Trophoblast cell (in vitro differentiated cells and primary cell): ENCODE results near the gene SPAG16.

Experiments
- DNase-seq, 2 donors: peaks; one replicate each; pipeline ENCODE4 v3.0.0-alpha.2; 2016
- H2AFZ ChIP-seq: 2 replicates; pipeline ENCODE4 v1.6.1; 2013; ENCODE audit warnings: low read length, moderate library complexity, mild to moderate bottlenecking; ENCODE audit not compliant: insufficient read depth, poor library complexity
- H2AK5ac ChIP-seq: 2 replicates; pipeline ENCODE4 v1.6.1; 2013; ENCODE audit warnings: mild to moderate bottlenecking, low read length
- H2BK120ac ChIP-seq: 2 replicates; pipeline ENCODE4 v1.6.1; 2013; ENCODE audit warnings: low read length, mild to moderate bottlenecking, moderate library complexity; ENCODE audit not compliant: insufficient read depth, poor library complexity
- H2BK12ac ChIP-seq: 2 replicates; pipeline ENCODE4 v1.6.1; 2013; ENCODE audit warnings: mild to moderate bottlenecking, low read length, moderate library complexity
- H2BK5ac ChIP-seq: 2 replicates; pipeline ENCODE4 v1.6.1; 2013; ENCODE audit warnings: low read length, low read depth, moderate library complexity, mild to moderate bottlenecking; ENCODE audit not compliant: poor library complexity
- H3K14ac ChIP-seq: 2 replicates; pipeline ENCODE4 v1.6.1; 2013; ENCODE audit warnings: mild to moderate bottlenecking, low read length
- H3K18ac ChIP-seq: 2 replicates; pipeline ENCODE4 v1.6.1; 2013; ENCODE audit warnings: mild to moderate bottlenecking, low read length
- H3K23ac ChIP-seq: 2 replicates; pipeline ENCODE4 v1.6.1; 2013; ENCODE audit warnings: low read length
- H3K27ac ChIP-seq: 2 replicates; pipeline ENCODE4 v1.5.1; 2013; ENCODE audit warnings: low read depth, mild to moderate bottlenecking, inconsistent platforms, low read length, moderate library complexity
- H3K27me3 ChIP-seq: 2 replicates; pipeline ENCODE4 v1.6.1; 2013; ENCODE audit warnings: inconsistent platforms, mild to moderate bottlenecking, low read length, moderate library complexity; ENCODE audit not compliant: insufficient read depth
- H3K36me3 ChIP-seq, 2 experiments: 1 replicate in 1 of 2; 2 replicates in 1 of 2; pipeline ENCODE4 v1.6.1; 2013; ENCODE audit warnings: low read length in 2 of 2, mild to moderate bottlenecking in 2 of 2, moderate library complexity in 1 of 2; ENCODE audit not compliant: insufficient read depth in 2 of 2, control insufficient read depth in 1 of 2
- H3K4ac ChIP-seq: 2 replicates; pipeline ENCODE4 v1.6.1; 2013; ENCODE audit warnings: low read depth, mild to moderate bottlenecking, low read length, moderate library complexity
- H3K4me1 ChIP-seq, 2 experiments: 1 replicate in 1 of 2; 2 replicates in 1 of 2; pipeline ENCODE4 v1.6.1; 2013; ENCODE audit warnings: low read length in 2 of 2, mild to moderate bottlenecking in 2 of 2, moderate library complexity in 1 of 2; ENCODE audit not compliant: insufficient read depth in 2 of 2, control insufficient read depth in 1 of 2
- H3K4me2 ChIP-seq: 2 replicates; pipeline ENCODE4 v1.6.1; 2013; ENCODE audit warnings: inconsistent platforms, mild to moderate bottlenecking, low read length, moderate library complexity
- H3K4me3 ChIP-seq: 2 replicates; pipeline ENCODE4 v1.5.1; 2013; ENCODE audit warnings: mild to moderate bottlenecking, low read depth, low read length, inconsistent platforms
- H3K79me1 ChIP-seq: one replicate; pipeline ENCODE4 v1.6.1; 2013; ENCODE audit warnings: low read length
- H3K79me2 ChIP-seq: 2 replicates; pipeline ENCODE4 v1.6.1; 2013; ENCODE audit warnings: low read length, mild to moderate bottlenecking; ENCODE audit not compliant: control insufficient read depth, insufficient read depth, poor library complexity
- H3K9ac ChIP-seq: 2 replicates; pipeline ENCODE4 v1.6.1; 2013; ENCODE audit warnings: mild to moderate bottlenecking, low read length
- H3K9me3 ChIP-seq: 2 replicates; pipeline ENCODE4 v1.6.1; 2013; ENCODE audit warnings: low read depth, mild to moderate bottlenecking, control low read depth, inconsistent platforms, low read length; ENCODE audit not compliant: insufficient read depth
- H4K12ac ChIP-seq: 2 replicates; pipeline ENCODE4 v1.6.1; 2013; ENCODE audit warnings: low read depth, mild to moderate bottlenecking, low read length, moderate library complexity
- H4K8ac ChIP-seq: 2 replicates; pipeline ENCODE4 v1.6.1; 2013; ENCODE audit warnings: low read depth, mild to moderate bottlenecking, low read length, moderate library complexity
- H4K91ac ChIP-seq: one replicate; pipeline ENCODE4 v1.6.1; 2013; ENCODE audit warnings: low read depth, mild to moderate bottlenecking, low read length, moderate library complexity
- WGBS: extraction: QIAGEN DNeasy Blood & Tissue Kit; methylation state at CpG from one replicate; pipeline ENCODE4 v1.1.7; 2013; ENCODE audit warnings: missing lambda C conversion rate; ENCODE audit not compliant: insufficient read length, insufficient coverage; ENCODE audit errors: extremely low coverage; 5-methylcytosine and 5-hydroxymethylcytosine counted together

The SPAG16 gene

DNA sequence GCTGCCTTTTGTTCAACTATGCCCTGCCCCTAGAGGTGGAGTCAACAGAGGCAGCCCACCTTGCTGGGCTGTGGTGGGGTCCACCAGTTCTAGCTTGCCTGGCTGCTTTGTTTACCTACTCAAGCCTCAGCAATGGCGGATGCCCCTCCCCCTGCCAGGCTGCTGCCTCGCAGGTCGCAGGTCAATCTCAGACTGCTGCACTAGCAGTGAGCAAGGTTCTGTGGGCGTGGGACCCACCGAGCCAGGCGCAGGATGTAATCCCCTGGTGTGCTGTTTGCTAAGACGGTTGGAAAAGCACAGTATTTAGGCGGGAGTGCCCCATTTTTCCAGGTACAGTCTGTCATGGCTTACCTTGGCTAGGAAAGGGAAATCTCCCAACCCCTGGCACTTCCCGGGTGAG, 993.6 kb downstream of the SPAG16 start:
- no peak overlapping the region for H3K4ac ChIP-seq
- H3K9me3 ChIP-seq, result no peaks in the 10 kb centered on the region
- H4K12ac ChIP-seq, result no peak overlapping the region
- H3K4me1 ChIP-seq, result no peaks in the 10 kb centered on the region
- no peak overlapping the region for H2AFZ ChIP-seq
- no peak overlapping the region for H4K8ac ChIP-seq
- H3K14ac ChIP-seq, result no peak overlapping the region
- no peak overlapping the region for H3K9ac ChIP-seq
- H3K4me2 ChIP-seq, result no peak overlapping the region
- H4K91ac ChIP-seq, result no peak overlapping the region
- H2BK120ac ChIP-seq, result no peak overlapping the region
- WGBS, result no CpG with 5 or more reads among the region's 9 CpGs
- no peak overlapping the region for H3K18ac ChIP-seq
- H3K27ac ChIP-seq, result no peak overlapping the region
- no peaks in the 10 kb centered on the region for H3K79me1 ChIP-seq
- no peak overlapping the region for H2AK5ac ChIP-seq
- no peak overlapping the region for H3K23ac ChIP-seq
- H3K79me2 ChIP-seq, result no peaks in the 10 kb centered on the region
- DNase-seq, result no peak
- H3K4me3 ChIP-seq, result no peak overlapping the region
- H3K36me3 ChIP-seq, result no peaks in the 10 kb centered on the region
- H2BK12ac ChIP-seq, result no peak overlapping the region
- no peaks in the 10 kb centered on the region for H3K27me3 ChIP-seq
- no peak overlapping the region for H2BK5ac ChIP-seq

DNA sequence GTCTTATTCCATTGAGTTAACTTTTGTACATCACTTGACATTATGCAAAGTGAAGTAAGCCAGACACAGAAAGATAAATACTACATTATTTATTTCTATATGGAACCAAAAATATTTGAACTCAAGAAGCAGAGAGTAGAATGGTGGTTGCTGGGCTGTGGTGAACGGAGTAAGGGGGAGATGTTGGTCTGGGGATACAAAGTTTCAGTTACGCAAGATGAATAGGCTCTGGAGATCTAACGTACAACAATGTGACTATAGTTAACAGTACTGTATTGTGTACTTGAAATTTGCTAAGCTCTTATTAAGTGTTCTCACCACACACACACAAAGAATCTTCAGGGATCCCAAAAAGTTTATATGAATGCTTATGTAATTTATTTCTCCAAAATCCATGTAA, 1001.7 kb downstream of the SPAG16 start:
- no peak overlapping the region for H3K27ac ChIP-seq
- H3K23ac ChIP-seq, result no peak overlapping the region
- H3K79me2 ChIP-seq, result no peaks in the 10 kb centered on the region
- no peak overlapping the region for H3K18ac ChIP-seq
- H3K9ac ChIP-seq, result no peak overlapping the region
- no peak overlapping the region for H3K14ac ChIP-seq
- H4K8ac ChIP-seq, result no peak overlapping the region
- no peaks in the 10 kb centered on the region for H3K79me1 ChIP-seq
- H4K12ac ChIP-seq, result no peak overlapping the region
- H2BK12ac ChIP-seq, result no peak overlapping the region
- no peak overlapping the region for H3K4me3 ChIP-seq
- no peaks in the 10 kb centered on the region for H3K4me1 ChIP-seq
- no peaks in the 10 kb centered on the region for H3K9me3 ChIP-seq
- H2AFZ ChIP-seq, result no peak overlapping the region
- no peak overlapping the region for H3K4ac ChIP-seq
- H2BK5ac ChIP-seq, result no peak overlapping the region
- H2BK120ac ChIP-seq, result no peak overlapping the region
- H3K4me2 ChIP-seq, result no peak overlapping the region
- no peaks in the 10 kb centered on the region for H3K27me3 ChIP-seq
- no peak overlapping the region for H4K91ac ChIP-seq
- no peaks in the 10 kb centered on the region for H3K36me3 ChIP-seq
- no peak for DNase-seq
- no CpG with 5 or more reads among the region's 3 CpGs for WGBS
- no peak overlapping the region for H2AK5ac ChIP-seq

DNA sequence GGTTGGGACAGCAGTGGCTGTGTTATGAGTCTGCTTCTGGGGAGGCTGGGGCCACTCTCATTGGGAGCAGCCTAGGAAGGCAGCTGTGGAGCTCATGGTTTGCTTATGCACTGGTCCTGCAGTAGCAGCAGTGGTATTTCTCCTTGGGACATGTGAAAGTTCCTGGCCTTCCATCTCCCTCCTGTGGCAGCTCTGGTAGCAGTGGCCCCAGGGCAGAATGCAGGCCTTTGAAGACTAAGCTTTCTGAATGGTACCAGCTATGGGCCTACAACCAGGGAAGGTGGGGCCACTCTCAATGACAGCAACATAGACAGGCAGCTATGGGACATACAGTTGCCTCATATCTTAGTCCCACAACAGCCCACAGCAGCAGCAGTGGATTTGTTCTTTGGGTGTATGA, 1009.3 kb downstream of the SPAG16 start:
- Histone ChIP-seq H3K79me1 (no peaks in the 10 kb centered on the region), H3K18ac (no peak overlapping the region), H3K27ac (no peak overlapping the region), H3K27me3 (no peaks in the 10 kb centered on the region), H3K36me3 (no peaks in the 10 kb centered on the region), H2BK120ac (no peak overlapping the region), H3K4ac (no peak overlapping the region), H3K4me2 (no peak overlapping the region), H3K4me1 (peaks cover 6 to 7% of the 10 kb centered on the region in 2 experiments), H2AK5ac (no peak overlapping the region), H3K23ac (no peak overlapping the region), H3K79me2 (no peaks in the 10 kb centered on the region), H3K9me3 (peaks cover 2% of the 10 kb centered on the region), H3K9ac (no peak overlapping the region), H2BK5ac (no peak overlapping the region), H4K91ac (no peak overlapping the region), H3K14ac (no peak overlapping the region), H4K8ac (no peak overlapping the region), H2AFZ (no peak overlapping the region), H4K12ac (no peak overlapping the region), H2BK12ac (no peak overlapping the region), H3K4me3 (no peak overlapping the region)
- DNase-seq, result peak; percentile 66 to 75

DNA sequence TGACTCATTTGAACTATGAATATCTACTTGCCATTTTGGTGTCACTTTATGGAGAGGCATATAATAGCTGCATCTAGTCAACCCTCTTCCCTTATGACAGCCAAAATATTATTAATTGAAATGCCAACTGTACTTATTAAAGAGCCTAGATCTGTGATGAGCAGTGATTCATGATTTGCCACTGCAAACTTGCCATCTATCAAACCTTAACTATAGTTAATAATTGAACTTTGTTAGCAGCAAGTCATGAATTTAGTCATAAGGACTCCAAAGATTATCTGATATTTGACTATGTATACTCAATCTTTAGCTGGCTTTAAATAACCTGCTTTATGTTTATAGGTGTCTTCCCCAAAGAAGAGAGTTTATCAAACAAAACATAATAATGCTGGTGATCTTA, 1010.2 kb downstream of the SPAG16 start:
- Histone ChIP-seq H2AFZ (no peak overlapping the region), H3K36me3 (no peaks in the 10 kb centered on the region), H3K4me2 (no peak overlapping the region), H2BK5ac (no peak overlapping the region), H4K8ac (no peak overlapping the region), H3K9me3 (peaks cover 2% of the 10 kb centered on the region), H3K4ac (no peak overlapping the region), H2BK120ac (no peak overlapping the region), H3K79me1 (no peaks in the 10 kb centered on the region), H4K91ac (no peak overlapping the region), H2BK12ac (no peak overlapping the region), H3K9ac (no peak overlapping the region), H3K27ac (no peak overlapping the region), H3K18ac (no peak overlapping the region), H3K23ac (no peak overlapping the region), H2AK5ac (no peak overlapping the region), H3K79me2 (no peaks in the 10 kb centered on the region), H4K12ac (no peak overlapping the region), H3K27me3 (no peaks in the 10 kb centered on the region), H3K4me1 (peaks cover 6 to 7% of the 10 kb centered on the region in 2 experiments), H3K4me3 (no peak overlapping the region), H3K14ac (no peak overlapping the region)
- no peak for DNase-seq

DNA sequence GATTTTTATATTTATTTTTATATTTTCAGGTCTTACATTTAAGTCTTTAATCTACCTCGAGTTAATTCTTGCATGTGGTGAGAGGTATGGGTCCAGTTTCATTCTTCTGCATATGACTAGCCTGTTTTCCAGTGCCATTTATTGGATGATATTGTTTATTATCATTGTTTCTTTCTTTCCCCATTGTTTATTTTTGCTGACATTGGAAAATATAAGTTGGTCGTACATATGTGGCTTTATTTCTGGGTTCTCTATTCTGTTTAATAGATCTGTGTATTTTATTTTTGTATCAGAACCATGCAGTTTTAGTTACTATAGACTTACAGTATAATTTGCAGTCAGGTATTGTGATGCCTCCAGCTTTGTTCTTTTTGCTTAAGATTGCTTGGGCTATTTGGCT, 1013.2 kb downstream of the SPAG16 start:
- Histone ChIP-seq H3K27me3 (no peaks in the 10 kb centered on the region), H3K14ac (no peak overlapping the region), H3K4ac (no peak overlapping the region), H4K91ac (no peak overlapping the region), H3K23ac (no peak overlapping the region), H3K79me1 (no peaks in the 10 kb centered on the region), H3K9me3 (peaks cover 2% of the 10 kb centered on the region), H3K79me2 (no peaks in the 10 kb centered on the region), H2AK5ac (no peak overlapping the region), H2BK5ac (no peak overlapping the region), H3K9ac (no peak overlapping the region), H3K36me3 (no peaks in the 10 kb centered on the region), H2BK120ac (no peak overlapping the region), H2AFZ (no peak overlapping the region), H2BK12ac (no peak overlapping the region), H3K4me1 (peaks cover 6 to 7% of the 10 kb centered on the region in 2 experiments), H3K18ac (no peak overlapping the region), H4K12ac (no peak overlapping the region), H3K4me2 (no peak overlapping the region), H4K8ac (no peak overlapping the region), H3K27ac (no peak overlapping the region), H3K4me3 (no peak overlapping the region)
- whole genome bisulfite sequencing, result no CpG with 5 or more reads among the region's 2 CpGs
- DNase-seq, result no peak
